KOPT-K1 (cell line): ENCODE measurements around the gene TLK2.
"Not testable (repeated sequence)": the region's sequence is repeated elsewhere in the genome, so short reads cannot be mapped to it uniquely, and the experiment has no call there.

Source experiments
- H3K27ac ChIP-seq: fragments of 200-600 bp; sonication (generic); 2 replicates; pipeline ENCODE4 v1.5.1; 2016; ENCODE audit warnings: antibody characterized with exemption, mild to moderate bottlenecking, low read depth, low read length; ENCODE audit not compliant: poor library complexity, severe bottlenecking
- H3K36me3 ChIP-seq: fragments of 200-600 bp; sonication (generic); 2 replicates; pipeline ENCODE4 v1.5.1; 2017; ENCODE audit warnings: antibody characterized with exemption, mild to moderate bottlenecking, low read length, moderate library complexity; ENCODE audit not compliant: insufficient read depth
- H3K9me3 ChIP-seq: fragments of 200-600 bp; sonication (generic); 2 replicates; pipeline ENCODE4 v1.5.1; 2017; ENCODE audit warnings: antibody characterized with exemption, low read length, mild to moderate bottlenecking; ENCODE audit not compliant: insufficient read depth, poor library complexity, severe bottlenecking

TLK2 gene

DNA sequence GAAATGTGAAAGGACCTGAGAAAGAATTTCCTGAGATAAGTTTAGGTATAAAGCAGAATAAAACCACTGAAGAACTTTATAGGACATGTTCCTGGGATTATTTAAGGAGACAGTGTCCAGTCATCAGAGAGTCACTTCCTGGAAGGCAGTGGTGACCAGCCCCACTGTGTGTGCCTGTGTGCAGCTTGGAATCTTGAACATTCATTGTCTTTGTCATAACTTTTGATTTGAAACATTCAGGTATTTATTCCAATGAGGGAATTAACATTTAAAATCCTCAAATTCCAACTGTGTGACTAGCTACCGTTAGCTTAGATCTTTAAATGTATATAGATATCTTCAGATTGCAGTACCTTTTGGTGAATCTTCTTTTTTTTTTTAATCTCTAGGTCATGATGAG is 87.2 kb downstream of the TLK2 start:
- Histone ChIP-seq H3K27ac (no peak overlapping the region), H3K9me3 (no peaks in the 10 kb centered on the region), H3K36me3 (peaks cover 93% of the 10 kb centered on the region)

DNA sequence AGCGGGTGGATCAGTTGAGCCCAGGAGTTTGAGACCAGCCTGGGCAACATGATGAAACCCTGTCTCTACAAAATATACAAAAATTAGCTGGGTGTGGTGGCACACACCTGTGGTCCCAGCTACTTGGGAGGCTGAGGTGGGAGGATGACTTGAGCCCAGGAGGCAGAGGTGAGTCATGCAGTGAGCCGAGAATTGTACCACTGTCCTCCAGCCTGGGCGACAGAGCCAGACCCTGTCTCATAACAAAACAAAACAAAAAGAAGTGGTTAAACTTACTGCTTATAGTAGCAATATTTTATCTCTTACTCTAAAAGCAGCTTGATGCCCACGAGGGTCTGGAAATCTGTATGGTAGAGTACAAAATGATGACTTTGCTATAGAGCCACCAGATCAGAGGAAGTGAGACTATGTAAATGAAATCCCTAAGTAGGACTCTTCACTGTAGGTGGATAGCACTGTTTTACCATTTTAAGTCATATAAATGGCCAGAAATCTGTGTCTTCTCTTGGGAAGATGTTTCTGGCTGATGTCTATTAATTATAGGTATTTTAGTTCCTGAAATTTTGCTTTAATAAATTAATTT is 88.5 kb downstream of the TLK2 start:
- no peak overlapping the region for H3K27ac ChIP-seq
- H3K36me3 ChIP-seq: peaks cover 81% of the 10 kb centered on the region
- no peaks in the 10 kb centered on the region for H3K9me3 ChIP-seq

DNA sequence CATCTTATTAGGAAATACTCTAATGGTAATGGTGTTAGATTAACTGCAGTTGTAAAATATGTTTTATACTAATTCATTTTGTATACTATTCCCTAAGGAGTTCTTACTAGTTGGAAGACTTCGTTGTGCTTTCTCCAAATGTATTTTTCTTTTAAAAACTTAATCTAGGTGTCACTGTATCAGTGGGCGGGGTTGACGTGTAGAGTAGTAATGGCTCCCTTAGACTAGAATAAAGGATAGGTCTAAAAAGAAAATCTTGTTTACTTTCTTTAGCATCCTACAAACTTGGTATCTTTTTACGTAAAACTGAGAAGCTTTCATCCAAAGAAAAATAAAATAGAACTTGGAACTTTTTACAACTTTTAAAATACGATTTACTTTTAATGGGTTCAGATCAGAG is 93.9 kb downstream of the TLK2 start:
- Histone ChIP-seq H3K27ac (no peak overlapping the region), H3K9me3 (no peaks in the 10 kb centered on the region), H3K36me3 (peaks cover 75% of the 10 kb centered on the region)

DNA sequence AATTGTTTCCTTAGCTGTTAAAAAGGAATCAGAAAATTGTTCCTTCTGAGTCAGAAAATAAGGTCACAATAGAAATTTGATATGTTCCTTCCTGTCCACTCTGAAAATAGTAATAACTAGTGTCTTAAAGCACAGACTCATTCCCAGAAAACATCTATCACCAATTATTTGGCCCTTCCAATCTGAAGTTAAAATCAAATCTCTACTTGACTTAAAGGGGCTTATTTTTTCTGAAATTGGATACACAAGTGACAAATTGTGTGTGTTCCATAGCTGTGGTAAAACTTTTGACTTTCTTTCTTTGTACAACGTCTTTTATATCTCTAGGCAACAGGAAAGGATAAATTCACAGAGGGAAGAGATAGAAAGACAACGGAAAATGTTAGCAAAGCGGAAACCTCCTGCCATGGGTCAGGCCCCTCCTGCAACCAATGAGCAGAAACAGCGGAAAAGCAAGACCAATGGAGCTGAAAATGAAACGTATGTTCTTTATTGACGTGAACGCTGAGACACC is 94.3 kb downstream of the TLK2 start:
- peaks cover 75% of the 10 kb centered on the region for H3K36me3 ChIP-seq
- H3K27ac ChIP-seq: no peak overlapping the region
- no peaks in the 10 kb centered on the region for H3K9me3 ChIP-seq

DNA sequence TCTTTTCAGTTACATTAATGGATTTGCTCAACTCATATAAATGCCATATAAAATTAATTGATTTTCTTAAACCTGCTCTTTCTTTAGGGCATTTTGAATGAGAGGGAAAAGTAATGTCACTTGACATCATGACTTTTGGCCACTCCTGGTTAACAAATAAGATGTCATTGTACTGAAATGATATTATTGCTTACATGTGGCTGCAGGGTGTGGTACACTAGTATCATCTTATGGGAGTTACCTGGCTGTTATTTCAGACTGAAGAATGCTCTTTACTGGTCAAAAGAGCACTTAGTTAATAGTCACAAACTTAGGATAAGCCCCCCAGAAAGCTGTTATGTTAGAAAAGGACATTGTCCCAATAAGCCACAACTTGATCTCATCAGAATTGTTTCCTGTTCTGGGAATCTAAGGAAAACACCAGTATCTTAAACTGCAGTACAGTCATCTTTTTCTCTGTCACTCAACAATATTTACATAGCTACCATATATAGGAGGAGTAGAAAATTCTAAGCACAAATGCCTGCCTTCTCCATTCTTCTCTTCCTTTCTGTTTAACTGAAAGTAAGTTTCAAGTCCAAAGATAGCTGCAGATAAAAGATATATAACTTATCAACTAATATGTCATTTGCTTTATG is 95.0 kb downstream of the TLK2 start:
- Histone ChIP-seq H3K27ac (no peak overlapping the region), H3K36me3 (peaks cover 76% of the 10 kb centered on the region), H3K9me3 (no peaks in the 10 kb centered on the region)

DNA sequence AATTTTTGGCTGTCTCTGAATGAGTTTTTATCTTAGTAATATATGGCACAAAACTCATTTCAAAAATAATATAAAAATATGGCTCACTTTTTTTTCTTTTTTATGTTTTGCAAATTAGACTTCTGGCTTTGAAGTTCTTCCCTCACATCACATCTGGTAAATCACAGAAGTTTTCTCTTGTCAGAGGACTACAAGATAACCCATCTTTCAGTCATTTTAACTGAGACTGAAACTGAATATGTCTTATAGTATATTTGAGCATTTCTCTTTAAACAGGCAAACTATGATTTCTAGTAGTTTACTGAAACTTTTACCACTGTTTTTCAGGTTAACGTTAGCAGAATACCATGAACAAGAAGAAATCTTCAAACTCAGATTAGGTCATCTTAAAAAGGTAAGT is 97.8 kb downstream of the TLK2 start:
- Histone ChIP-seq H3K9me3 (no peaks in the 10 kb centered on the region), H3K36me3 (peaks cover 84% of the 10 kb centered on the region), H3K27ac (no peak overlapping the region)

DNA sequence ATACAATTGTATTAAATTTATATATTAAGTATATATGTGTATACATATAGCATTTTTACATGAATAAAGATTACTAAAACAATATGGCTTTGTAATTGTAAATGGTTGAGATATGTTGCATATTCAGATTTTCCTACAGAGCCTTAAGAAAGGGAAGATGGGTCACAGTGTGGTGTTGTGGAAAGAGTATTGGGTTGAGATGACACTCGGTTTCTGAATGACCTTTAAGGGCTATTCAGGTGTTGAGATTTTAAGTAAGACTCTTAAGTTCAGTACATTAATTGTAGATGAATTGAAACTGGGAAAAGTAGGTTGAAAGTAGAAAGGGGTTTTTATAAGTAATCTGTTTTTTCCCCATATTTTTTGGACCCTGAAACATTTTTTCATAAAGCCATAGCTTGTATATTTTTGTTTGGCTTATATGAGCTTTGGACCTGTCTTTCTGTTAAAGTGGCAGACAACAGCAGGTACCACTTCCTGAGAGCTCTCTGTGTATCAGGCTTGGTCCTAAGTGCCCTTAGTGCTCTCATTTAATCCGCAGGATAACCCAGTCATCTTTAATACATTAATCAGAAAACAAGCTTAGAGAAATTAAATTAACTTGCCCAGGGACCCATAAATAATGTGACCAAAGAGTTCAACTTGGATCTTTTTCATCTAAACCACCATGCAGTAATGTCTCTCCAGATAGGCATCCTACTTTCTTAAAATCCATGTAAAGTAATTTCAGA is 100.3 kb downstream of the TLK2 start:
- no peak overlapping the region for H3K27ac ChIP-seq
- H3K36me3 ChIP-seq: peaks cover 92% of the 10 kb centered on the region
- H3K9me3 ChIP-seq: no peaks in the 10 kb centered on the region

DNA sequence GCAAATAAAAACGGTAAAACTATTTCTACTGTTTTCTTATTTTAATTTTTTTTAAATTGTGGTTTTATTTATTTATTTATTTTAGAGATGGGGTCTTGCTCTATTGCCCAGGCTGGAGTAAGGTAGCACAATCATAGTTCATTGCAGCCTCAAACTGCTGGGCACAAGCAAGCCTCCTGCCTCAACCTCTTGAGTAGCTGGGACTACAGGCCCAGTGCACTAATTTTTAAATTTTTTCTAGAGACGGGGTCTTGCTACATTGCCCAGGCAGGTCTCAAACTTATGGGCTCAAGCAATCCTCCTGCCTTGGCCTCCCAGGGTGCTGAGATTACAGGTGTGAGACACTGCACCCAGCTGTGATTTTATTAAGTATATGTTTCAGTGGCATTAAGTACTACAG is 102.3 kb downstream of the TLK2 start:
- peaks cover 91% of the 10 kb centered on the region for H3K36me3 ChIP-seq
- H3K27ac ChIP-seq: no peak overlapping the region
- H3K9me3 ChIP-seq: no peaks in the 10 kb centered on the region

DNA sequence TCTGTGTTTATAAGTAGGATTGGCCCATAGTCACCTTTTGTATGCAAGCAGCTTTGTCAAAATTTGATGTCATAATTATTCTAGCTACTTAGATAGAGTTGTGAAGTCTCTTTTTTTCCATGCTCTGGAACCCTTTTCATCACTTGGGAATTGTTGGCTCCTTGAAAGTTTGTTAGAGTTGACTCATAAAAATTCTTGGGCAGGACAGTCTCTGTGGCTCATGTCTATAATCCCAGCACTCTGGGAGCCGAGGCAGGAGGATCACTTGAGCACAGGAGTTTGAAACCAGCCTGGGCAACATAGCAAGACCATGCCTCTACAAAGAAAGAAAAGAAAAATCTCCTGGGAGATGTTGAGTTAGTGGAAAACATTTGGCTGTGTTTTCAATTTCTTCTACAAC is 103.1 kb downstream of the TLK2 start:
- peaks cover 91% of the 10 kb centered on the region for H3K36me3 ChIP-seq
- H3K9me3 ChIP-seq: no peaks in the 10 kb centered on the region
- no peak overlapping the region for H3K27ac ChIP-seq

DNA sequence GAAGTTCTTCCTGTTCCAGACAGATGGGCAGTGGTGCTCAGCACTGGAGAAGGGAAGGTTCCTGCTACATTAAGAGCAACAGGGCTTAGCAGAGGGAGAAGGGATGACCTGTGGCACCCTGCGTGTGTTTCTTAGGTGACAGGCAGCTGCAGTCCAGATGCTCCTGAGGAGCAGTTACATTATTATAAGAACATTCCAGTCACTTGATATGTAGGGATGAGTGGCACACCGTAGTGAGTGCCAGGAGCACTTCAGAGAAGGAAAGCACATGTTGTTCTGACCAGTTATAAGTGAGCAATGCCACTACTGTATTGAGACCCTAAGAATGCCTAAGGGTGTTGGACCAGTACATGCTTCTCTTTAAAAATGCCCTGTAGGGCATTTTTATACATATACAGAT is 108.9 kb downstream of the TLK2 start:
- Histone ChIP-seq H3K9me3 (no peaks in the 10 kb centered on the region), H3K27ac (no peak overlapping the region), H3K36me3 (peaks cover 91% of the 10 kb centered on the region)

DNA sequence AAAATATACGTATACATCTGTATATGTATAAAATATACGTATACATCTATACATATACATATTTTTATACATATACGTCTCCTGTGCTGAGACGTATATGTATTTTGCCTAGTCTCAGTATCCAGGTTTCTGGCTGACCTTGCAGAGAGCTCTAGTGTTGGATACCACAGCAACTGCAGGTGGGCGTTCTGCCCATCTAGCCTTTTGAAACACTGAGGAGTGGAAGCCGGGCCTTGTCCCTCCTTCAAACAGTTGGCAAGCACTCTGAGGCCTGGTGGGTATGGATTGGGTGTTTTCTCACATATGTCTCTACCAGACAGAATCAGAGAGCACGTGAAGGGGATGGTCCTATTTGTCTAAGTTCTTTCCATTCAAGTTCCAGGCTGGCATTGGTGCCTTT is 109.5 kb downstream of the TLK2 start:
- H3K9me3 ChIP-seq: no peaks in the 10 kb centered on the region

DNA sequence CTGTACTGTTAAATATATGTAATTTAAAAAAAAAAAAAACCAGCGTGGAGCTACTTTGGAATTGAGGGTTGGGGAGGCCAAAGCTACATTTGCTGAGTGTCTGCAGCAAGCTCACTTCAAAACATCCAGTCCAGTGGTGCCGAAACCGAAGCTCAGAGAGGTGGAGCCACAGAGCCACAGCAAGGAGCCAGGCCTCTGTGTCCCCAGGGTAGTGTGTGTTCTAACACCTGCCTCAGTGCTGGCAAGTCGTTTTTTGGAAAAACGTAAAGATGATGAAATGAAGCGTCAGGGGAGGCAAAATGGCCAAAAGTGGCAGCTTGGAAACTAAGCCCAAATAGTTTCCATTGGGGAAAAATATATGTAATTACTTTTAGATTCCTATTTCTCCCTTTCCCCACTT is 112.7 kb downstream of the TLK2 start:
- no peak overlapping the region for H3K27ac ChIP-seq
- H3K36me3 ChIP-seq: peaks cover 92% of the 10 kb centered on the region
- H3K9me3 ChIP-seq: peaks cover 23% of the 10 kb centered on the region

More for the DNA sequence above, 109.5 kb downstream of the TLK2 start:
- H3K36me3 ChIP-seq: peaks cover 91% of the 10 kb centered on the region
- no peak overlapping the region for H3K27ac ChIP-seq

DNA sequence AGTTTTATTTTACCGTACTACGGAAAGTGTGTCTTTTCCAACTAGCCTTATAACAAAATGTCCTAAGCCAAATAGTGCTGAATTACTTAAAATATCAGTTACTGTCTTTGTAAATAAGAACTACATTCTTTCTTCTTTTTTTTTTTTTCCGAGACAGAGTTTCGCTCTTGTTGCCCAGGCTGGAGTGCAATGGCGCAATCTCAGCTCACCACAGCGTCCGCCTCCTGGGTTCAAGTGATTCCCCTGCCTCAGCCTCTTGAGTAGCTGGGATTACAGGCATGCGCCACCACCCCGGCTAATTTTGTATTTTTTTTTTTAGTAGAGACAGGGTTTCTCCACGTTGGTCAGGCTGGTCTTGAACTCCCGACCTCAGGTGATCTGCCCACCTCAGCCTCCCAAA is 113.2 kb downstream of the TLK2 start:
- H3K9me3 ChIP-seq: peaks cover 27% of the 10 kb centered on the region
- H3K36me3 ChIP-seq: peaks cover 92% of the 10 kb centered on the region

DNA sequence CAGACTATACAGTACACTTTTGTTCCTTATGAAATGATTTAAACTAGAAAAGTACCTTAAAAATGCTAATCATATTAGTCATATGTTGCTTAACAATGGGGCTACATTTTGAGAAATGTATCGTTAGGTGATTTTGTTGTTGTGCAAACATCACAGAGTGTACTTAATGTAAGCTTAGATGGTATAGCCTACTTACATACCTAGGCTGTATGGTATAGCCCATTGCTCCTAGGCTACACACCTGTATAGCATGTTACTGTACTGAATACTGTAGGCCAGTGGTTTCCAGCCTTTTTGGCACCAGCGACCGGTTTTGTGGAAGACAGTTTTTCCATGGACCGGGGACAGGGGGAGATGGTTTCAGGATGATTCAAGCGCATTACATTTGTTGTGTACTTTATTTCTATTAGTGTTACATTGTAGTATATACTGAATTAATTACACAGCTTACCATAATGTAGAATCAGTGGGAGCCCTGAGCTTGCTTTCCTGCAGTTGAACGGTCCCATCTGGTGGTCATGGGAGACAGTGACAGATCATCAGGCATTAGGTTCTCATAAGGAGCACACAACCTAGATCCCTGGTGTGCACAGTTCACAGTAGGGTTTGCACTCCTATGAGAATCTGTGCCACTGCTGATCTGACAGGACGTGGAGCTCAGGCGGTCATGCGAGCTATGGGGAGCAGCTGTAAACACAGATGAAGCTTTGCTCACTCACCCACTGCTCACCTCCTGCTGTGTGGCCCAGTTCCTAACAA is 113.9 kb downstream of the TLK2 start:
- Histone ChIP-seq H3K27ac (no peak overlapping the region), H3K9me3 (peaks cover 27% of the 10 kb centered on the region), H3K36me3 (peaks cover 92% of the 10 kb centered on the region)

More for the DNA sequence above, 113.2 kb downstream of the TLK2 start:
- H3K27ac ChIP-seq: not testable (repeated sequence)

DNA sequence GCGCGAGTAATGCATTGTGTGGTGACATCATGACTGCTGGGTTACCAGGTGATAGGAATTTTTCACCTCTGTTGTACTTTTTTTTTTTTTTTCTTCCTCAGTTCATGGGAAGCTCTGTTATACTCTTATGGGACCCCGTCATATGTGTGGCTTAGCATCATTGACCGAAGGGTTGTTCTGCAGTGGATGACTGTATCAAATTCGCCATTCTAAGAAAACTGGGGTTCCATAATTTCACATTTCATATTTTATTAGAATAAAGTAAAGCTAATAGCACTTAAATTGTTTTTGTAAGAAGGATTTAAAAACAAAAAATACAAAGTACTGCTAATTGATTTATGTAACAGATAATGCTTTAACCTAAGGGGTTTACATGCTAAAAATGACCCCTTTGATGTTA is 116.9 kb downstream of the TLK2 start:
- H3K27ac ChIP-seq: no peak overlapping the region
- peaks cover 98% of the 10 kb centered on the region for H3K36me3 ChIP-seq
- peaks cover 27% of the 10 kb centered on the region for H3K9me3 ChIP-seq
